Retinal pigment epithelial cell (primary cell): Measurements from ENCODE around the gene SLC25A45.
A peak's percentile ranks its signal among the peaks of the same experiment; 100 is the strongest.
"Not testable (repeated sequence)": the region's sequence is repeated elsewhere in the genome, so short reads cannot be mapped to it uniquely, and the experiment has no call there.

Experiments
- DNase-seq: peaks from one replicate; pipeline ENCODE4 v3.0.0-alpha.2; 2010; ENCODE audit warnings: low read depth
- H3K4me3 ChIP-seq: 2 replicates; pipeline ENCODE4 v1.5.1; 2011; ENCODE audit warnings: mild to moderate bottlenecking, low read length, control low read depth, moderate library complexity
- TF ChIP-seq, protein P1 (sequence below): conservative IDR thresholded peaks from 2 replicates; pipeline ENCODE4 v1.5.1; 2011; ENCODE audit warnings: low read depth, low read length, control low read depth, inconsistent platforms

Gene SLC25A45

DNA sequence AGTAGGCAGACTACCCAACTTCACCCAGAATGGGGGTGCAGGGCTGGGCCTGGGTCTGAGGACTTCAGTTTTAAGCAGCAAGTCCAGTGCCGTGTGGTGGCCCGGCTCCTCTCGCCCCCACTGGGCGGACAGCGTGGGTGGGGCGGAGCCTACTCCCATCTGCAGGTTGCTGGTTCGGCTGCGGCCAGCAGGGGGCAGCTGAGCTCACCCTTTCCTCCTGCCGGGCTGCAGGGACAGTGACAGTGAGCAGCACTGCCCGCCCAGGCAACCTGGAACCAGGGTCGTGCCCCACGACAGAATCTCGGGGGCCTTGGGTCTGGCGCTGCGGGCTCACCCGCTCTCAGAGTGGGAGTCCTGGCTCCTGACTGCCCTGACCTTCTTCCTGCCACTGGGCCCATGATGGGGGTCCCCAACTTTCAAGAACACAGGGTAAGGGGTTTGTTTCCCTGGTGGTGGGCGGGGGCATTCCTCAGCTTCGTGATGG, 33.9 kb upstream of the SLC25A45 start:
- no peak for DNase-seq

DNA sequence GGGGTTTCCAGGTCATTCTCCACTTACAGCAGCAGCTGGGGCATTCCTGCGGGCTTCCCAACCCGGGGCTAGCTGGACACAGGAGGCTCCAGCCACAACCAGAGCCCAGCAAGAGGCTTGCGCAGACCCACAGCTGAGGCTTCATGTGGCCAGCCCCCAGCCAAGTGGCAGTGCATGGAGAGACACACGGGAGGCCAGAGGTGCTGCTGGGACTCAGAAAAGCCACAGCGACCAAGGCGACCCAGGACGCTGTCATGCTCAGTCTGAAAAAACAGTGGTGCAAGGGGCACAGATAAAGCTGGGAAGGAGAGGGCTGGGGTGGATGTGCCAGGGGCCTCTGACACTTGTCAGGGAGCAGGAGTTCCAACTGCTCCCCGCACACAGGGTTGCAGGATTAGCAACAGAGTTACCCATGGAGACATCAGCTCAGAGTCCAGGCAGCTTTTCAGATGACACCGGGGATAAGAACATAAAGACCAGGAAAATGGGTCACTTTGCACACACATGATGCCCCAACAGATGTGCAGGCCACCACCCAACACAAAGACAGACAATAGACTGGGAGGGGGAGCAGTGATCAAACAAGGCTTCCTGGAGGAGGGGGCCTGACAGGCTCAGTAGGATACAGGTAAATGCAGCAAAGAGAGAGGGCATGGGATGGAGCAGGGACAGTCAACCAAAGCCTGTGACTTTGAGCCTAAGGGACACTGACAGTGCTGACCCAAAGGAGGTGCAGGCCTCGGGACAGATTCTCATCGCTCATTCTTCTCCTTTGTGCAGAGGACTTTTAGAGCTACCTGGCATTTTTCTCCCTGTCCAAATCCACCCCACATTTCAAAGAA, 33.3 kb upstream of the SLC25A45 start:
- TF ChIP-seq, protein P1, sequence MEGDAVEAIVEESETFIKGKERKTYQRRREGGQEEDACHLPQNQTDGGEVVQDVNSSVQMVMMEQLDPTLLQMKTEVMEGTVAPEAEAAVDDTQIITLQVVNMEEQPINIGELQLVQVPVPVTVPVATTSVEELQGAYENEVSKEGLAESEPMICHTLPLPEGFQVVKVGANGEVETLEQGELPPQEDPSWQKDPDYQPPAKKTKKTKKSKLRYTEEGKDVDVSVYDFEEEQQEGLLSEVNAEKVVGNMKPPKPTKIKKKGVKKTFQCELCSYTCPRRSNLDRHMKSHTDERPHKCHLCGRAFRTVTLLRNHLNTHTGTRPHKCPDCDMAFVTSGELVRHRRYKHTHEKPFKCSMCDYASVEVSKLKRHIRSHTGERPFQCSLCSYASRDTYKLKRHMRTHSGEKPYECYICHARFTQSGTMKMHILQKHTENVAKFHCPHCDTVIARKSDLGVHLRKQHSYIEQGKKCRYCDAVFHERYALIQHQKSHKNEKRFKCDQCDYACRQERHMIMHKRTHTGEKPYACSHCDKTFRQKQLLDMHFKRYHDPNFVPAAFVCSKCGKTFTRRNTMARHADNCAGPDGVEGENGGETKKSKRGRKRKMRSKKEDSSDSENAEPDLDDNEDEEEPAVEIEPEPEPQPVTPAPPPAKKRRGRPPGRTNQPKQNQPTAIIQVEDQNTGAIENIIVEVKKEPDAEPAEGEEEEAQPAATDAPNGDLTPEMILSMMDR: no peak
- DNase-seq: no peak
- peak overlapping the region; percentile 40 for H3K4me3 ChIP-seq

More for the DNA sequence above, 33.9 kb upstream of the SLC25A45 start:
- H3K4me3 ChIP-seq: peak overlapping the region; percentile 40
- TF ChIP-seq, protein P1: peak; percentile 95

DNA sequence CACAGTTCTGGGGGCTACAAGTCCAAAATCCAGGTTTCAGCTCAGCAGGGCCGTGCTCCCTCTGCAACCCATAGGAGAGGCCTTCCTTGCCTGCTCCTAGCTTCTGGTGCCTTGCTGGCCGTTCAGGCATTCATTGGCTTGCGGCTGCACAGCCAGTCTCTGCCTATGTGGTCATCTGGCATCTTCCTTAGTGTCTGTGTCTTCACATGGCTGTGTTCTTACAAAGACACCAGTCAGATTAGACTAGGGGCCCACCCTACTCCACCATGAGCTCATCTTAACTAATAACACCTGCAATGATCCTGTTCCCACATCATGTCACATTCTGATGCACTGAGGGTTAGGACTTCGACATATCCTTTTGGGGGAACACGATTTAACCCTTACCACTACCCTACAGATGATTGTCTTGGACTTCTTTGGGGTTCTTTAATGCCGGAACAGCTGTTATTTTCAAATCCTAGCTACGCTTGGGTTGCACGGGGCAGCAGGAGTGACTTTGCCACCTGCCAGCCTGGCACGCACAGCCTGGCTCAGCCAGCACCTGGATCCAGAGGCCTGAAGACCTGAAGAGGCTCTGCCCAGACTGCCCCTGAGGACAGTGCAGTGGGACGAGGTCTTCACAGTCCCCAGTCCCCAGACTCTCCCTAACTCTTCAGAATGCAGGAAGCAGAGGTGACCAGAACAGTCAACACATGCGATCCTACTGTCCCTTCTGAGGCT, 32.5 kb upstream of the SLC25A45 start:
- TF ChIP-seq, protein P1: no peak
- DNase-seq: no peak
- no peak overlapping the region for H3K4me3 ChIP-seq

DNA sequence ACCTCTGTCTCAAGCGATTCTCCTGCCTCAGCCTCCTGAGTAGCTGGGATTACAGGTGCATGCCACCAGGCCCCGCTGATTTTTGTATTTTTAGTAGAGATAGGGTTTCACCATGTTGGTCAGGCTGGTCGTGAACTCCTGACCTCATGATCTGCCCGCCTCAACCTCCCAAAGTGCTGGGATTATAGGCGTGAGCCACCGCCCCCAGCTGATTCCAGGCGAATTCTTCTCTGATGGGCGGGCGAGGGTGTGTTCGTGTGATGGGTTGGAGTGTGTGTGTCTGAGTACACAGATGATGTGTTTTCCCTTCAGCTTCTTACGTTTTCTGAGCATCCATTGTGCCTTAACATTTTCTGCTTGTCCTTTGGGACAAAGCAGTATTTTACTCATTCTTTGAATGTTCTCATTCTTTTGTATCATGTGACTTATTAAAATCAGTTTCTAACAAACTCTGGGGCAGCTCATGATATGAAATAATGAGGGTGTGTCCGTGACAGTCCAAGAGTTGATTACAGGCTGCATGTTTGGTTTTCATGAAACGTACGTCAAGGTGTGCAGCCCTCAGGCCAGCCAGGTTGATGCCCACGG, 30.7 kb upstream of the SLC25A45 start:
- not testable (repeated sequence) for DNase-seq, H3K4me3 ChIP-seq

DNA sequence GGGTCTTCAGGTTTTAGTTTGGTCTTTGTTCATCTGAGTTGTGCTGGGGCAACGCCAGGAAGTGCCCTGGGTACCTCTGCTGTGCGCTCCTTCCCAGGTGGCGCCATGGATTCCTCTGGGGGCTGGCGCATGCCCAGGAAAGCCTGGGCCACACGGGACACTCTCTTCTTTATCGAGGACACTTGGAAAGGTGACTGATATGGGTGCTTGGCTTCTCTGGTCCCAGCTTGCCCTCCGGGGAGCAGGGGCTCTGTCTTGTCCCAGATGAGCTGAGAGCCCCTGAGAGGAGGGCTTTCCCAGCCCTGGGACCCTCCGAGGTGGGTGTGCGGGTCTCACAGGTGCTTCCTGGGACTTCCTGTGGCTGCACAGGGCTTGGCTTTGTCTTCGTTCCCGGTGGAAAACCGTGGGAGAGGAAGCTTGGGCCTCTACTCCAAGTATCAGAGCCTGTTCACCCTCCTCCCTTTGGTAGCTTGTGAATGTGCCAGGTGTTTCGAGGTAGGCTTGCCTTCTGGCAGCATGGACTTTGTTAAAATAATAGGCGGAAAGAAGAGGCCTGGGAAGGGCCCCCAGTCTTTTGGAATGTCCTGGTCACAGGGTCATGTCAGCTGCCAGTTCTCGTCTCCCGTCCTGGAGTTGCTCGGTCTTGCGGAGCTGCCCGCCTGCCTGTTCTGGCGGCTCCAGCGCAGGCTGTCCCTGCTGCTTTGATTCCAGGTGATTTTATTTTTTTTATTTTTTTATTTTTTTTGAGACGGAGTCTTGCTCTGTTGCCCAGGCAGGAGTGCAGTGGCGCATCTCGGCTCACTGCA, 30.0 kb upstream of the SLC25A45 start:
- TF ChIP-seq, protein P1: no peak
- no peak overlapping the region for H3K4me3 ChIP-seq
- no peak for DNase-seq

DNA sequence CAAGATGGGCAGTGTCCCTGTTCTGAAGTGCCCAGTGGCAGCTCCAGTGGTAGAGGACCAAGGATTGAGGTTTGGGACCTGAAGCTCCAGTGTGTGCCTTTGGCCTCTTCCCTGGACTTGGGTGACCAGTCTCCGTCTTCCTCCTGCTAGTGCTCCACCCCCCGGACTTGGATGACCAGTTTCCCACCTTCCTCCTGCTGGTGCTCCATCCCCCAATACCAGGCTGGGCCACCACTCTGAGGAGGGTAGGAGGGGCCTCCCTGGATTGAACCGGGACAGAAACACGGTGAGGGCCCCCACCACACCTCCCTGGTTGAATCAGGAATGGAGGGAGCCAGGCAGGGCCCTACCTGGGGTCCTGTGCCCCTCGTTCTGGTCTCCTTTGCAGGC, 29.2 kb upstream of the SLC25A45 start:
- no peak for DNase-seq
- H3K4me3 ChIP-seq: no peak overlapping the region
- TF ChIP-seq, protein P1: no peak
